Measurements from ENCODE around the gene HHIPL1.

The HHIPL1 gene

DNA sequence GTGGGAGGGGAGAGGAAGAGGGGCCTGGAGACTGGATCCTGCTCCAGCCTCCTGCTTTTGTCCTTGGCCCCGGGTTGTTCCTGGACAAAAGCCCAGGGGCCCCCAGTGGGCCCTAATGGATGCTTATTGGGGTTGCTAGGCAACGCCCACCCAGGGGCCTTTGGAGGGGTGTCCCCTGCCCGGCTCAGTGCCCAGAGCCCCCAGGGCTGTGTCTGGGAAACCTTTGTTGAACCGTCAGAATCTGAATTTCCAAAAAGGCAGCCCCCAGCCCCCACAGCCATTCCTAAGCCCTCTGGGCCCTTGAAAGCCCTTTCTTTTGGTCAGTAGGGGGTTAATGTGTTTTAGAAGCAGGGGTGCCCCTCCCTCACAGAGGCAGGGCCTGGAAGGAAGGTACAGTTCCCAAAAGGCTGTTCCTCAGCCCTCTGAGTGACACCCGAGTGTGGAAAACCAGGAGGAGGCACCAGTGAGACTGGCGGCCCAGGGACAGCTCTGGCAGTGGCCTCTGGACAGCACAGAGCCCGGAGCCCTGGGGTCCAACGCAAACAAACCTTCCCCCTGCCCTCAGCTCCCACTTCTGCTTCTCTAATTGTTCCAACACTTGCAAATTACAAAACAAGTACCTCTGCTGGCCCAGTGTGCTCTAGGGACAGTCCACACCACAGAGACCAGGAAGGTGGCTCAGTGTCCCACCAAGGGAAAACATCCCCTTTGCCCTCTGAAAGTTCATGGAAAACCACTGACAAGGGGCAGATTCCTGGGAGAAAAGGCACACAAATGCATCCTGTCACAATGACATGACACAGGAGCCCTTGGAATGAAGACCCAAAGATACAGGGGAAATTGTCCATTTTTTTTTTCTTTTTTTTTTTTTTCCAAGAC, 19.4 kb downstream of the HHIPL1 start:
- no peak for DNase-seq (ENCODE audit: low spot score)
- TF ChIP-seq, protein P1, sequence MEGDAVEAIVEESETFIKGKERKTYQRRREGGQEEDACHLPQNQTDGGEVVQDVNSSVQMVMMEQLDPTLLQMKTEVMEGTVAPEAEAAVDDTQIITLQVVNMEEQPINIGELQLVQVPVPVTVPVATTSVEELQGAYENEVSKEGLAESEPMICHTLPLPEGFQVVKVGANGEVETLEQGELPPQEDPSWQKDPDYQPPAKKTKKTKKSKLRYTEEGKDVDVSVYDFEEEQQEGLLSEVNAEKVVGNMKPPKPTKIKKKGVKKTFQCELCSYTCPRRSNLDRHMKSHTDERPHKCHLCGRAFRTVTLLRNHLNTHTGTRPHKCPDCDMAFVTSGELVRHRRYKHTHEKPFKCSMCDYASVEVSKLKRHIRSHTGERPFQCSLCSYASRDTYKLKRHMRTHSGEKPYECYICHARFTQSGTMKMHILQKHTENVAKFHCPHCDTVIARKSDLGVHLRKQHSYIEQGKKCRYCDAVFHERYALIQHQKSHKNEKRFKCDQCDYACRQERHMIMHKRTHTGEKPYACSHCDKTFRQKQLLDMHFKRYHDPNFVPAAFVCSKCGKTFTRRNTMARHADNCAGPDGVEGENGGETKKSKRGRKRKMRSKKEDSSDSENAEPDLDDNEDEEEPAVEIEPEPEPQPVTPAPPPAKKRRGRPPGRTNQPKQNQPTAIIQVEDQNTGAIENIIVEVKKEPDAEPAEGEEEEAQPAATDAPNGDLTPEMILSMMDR (IDR thresholded peaks at IDR 0.05; ENCODE audit: borderline replicate concordance, control extremely low read depth, extremely low read depth, insufficient read depth, missing control alignments): no peak

DNA sequence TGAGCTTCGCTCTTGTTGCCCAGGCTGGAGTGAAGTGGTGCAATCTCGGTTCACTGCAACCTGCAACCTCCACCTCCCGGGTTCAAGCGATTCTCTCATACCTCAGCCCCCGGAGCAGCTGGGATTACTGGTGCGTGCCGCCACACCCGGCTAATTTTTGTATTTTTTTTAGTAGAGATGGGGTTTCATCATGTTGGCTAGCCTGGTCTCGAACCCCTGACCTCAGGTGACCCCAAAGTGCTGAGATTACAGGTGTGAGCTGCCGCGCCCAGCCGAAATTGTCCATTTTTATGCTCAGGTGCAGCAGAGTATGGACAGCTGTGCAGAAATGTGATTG, 20.0 kb downstream of the HHIPL1 start:
- TF ChIP-seq, protein P1 (IDR thresholded peaks at IDR 0.05; ENCODE audit: borderline replicate concordance, control extremely low read depth, extremely low read depth, insufficient read depth, missing control alignments): no peak
- DNase-seq (ENCODE audit: low spot score): no peak
- in situ Hi-C loops (cut with MboI; ENCODE audit: low sequenced_read_pairs, unreplicated experiment): no loop called here

More for the DNA sequence above, 19.4 kb downstream of the HHIPL1 start:
- in situ Hi-C loops (cut with MboI; ENCODE audit: low sequenced_read_pairs, unreplicated experiment): no loop called here

DNA sequence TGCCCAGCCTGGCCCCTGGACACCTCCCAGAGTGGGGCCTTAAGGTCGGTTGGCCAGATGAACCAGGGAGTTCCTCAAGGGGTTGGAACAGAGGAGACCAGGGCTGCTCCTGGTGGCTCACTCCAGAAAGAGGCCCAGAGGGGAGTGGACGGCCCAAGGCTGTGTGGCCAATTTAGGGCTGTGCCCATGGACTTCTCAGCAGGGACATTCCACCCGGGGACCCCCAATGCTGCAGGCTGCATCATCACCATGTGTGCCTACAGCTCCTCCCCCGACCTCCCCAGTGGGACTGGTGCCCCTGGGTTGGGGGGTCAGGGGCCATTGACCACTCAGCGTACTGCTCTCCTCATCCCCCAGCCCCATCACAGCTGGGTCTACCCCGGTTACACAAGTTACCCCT, 21.6 kb downstream of the HHIPL1 start:
- in situ Hi-C loops (cut with MboI; ENCODE audit: low sequenced_read_pairs, unreplicated experiment): no loop called here
- TF ChIP-seq, protein P1 (IDR thresholded peaks at IDR 0.05; ENCODE audit: borderline replicate concordance, control extremely low read depth, extremely low read depth, insufficient read depth, missing control alignments): no peak
- no peak for DNase-seq (ENCODE audit: low spot score)

DNA sequence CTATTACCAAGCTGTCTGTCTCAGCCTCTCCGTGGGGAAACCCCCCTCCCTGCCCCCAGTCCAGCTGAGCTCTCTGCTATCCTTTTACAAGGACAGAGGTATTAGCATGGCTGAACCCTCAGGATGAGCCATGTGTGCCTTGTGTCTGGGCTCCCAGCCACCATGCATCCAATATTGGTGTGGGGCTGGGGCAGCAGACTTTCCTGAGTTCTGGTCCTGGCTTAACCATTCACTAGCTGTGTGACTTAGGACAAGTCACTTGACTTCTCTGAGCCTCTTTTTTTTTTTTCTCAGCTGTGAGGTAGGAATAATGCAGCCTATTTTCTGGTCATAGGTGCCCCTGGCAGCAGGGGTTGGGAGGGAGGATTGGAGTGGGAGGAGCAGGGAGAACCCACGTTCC, 22.1 kb downstream of the HHIPL1 start:
- TF ChIP-seq, protein P1 (IDR thresholded peaks at IDR 0.05; ENCODE audit: borderline replicate concordance, control extremely low read depth, extremely low read depth, insufficient read depth, missing control alignments): no peak
- DNase-seq (ENCODE audit: low spot score): no peak
- in situ Hi-C loops (cut with MboI; ENCODE audit: low sequenced_read_pairs, unreplicated experiment): no loop called here

DNA sequence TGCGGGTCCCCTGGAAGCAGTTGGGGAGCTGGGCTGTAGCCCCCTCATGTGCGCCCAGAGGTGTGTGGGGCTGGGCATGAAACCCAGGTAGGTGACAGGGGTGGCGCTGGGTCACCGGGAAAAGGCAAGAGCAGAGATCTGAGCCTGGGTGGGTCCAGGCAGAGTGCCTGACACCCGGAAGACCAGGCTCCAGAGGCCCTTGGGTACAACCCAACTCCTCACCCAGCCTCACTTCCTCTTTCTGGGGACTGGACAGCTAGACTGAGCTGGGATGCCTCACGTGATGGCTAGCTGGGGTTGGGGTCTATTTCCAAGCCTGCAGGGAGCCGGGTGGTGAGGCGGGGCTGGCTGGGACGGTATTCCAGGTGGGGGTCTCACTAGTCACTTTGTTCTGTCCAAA, 22.9 kb downstream of the HHIPL1 start:
- no peak for DNase-seq (ENCODE audit: low spot score)
- in situ Hi-C loops (cut with MboI; ENCODE audit: low sequenced_read_pairs, unreplicated experiment): no loop called here
- TF ChIP-seq, protein P1 (IDR thresholded peaks at IDR 0.05; ENCODE audit: borderline replicate concordance, control extremely low read depth, extremely low read depth, insufficient read depth, missing control alignments): no peak

DNA sequence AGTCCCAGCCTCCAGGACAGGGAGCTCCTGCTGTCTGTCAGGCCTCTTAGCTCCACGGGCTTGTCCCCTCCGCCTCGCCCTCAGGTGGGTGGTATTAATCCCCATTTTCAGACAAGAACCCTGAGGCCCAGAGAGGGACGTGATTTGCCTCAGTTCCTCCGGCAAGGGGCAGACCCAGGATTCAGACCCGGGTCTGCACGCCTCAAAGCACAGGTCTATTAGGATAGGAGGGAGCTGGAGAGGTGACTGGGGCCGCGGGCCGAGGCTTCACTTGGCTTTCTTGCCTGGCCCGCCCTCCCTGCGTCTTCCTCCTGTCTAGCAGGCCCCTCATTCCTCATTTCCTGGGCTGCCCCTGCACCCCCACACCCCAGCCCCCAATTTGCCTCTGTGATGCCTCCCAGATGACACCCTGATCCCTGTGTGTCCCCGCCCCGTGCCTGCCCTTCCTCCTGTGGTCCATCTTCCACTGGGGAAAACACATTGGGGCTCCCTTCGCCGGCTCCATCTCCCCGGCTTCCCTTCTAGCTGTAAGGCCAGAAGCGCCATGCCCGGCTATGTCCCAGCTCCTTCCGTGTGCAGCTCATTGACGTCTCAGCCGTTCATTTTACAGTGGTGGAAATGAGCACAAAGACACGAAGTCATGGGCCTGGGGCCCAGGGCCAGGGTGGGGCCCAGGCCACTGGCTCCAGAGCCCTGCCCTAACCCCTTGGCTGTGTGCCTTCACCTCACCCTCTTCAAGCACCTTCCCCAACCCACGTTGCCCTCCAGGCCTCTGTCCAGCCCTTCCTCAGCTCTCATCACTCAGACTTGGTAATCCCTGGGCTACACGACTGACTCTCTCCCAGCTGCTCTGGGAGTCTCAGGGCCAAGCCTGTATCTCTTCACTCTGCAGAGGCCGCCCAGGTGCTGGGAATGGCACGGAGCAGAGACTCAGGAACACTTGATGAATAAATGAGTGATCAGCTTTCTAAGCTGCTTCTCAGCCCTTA, 23.7 kb downstream of the HHIPL1 start:
- in situ Hi-C loops (cut with MboI; ENCODE audit: low sequenced_read_pairs, unreplicated experiment): no loop called here
- TF ChIP-seq, protein P1 (IDR thresholded peaks at IDR 0.05; ENCODE audit: borderline replicate concordance, control extremely low read depth, extremely low read depth, insufficient read depth, missing control alignments): no peak
- DNase-seq (ENCODE audit: low spot score): no peak

Measured in GM13976 (cell line).